ENCODE data around the gene PXMP2.

- TF ChIP-seq CTCF (conservative IDR thresholded peaks at IDR 0.05; ENCODE audit: low read depth, low read length) (no peak), EZH2 (IDR thresholded peaks at IDR 0.05; ENCODE audit: low read length, unreplicated experiment) (no peak)
These were observed 18.1 kb upstream of the PXMP2 start for GRCh38 chr12:132669166-132669879.
